NT2/D1 (cell line): ENCODE measurements around the gene ASB7.

Source experiments
- SUZ12 ChIP-seq: IDR thresholded peaks from 2 replicates; pipeline ENCODE4 v1.6.1; 2011; ENCODE audit not compliant: insufficient read length, insufficient read depth; ENCODE audit errors: extremely low read depth
- ZNF274 ChIP-seq: IDR thresholded peaks from 2 replicates; pipeline ENCODE4 v1.6.1; 2011; ENCODE audit warnings: mild to moderate bottlenecking, low read depth, low read length

GRCh38 chr15:100614336-100614735 is 11.9 kb downstream of the ASB7 start:
- TF ChIP-seq ZNF274 (no peak), SUZ12 (no peak)
